Suprapubic skin (tissue), 4 donors: ENCODE measurements around the gene CNTN2.

Source experiments
- CTCF ChIP-seq, 2 donors: fragments of 200-600 bp in 1 of 2; fragments of 450-650 bp in 1 of 2; sonication (generic) in 1 of 2; IDR thresholded peaks; one replicate each; pipeline ENCODE4 v1.5.1; 2016 to 2019; ENCODE audit warnings: antibody characterized with exemption in 2 of 2, mild to moderate bottlenecking in 1 of 2, moderate library complexity in 1 of 2
- POLR2A ChIP-seq, 2 donors: fragments of 450-650 bp; IDR thresholded peaks; one replicate each; pipeline ENCODE4 v1.6.1; 2017; ENCODE audit warnings: antibody characterized with exemption in 2 of 2, mild to moderate bottlenecking in 2 of 2, moderate library complexity in 2 of 2
- POLR2AphosphoS5 ChIP-seq, 3 donors: sonication (generic); formaldehyde crosslinking; IDR thresholded peaks; one replicate each; pipeline ENCODE4 v1.6.1; 2017; ENCODE audit warnings: antibody characterized with exemption in 3 of 3

DNA sequence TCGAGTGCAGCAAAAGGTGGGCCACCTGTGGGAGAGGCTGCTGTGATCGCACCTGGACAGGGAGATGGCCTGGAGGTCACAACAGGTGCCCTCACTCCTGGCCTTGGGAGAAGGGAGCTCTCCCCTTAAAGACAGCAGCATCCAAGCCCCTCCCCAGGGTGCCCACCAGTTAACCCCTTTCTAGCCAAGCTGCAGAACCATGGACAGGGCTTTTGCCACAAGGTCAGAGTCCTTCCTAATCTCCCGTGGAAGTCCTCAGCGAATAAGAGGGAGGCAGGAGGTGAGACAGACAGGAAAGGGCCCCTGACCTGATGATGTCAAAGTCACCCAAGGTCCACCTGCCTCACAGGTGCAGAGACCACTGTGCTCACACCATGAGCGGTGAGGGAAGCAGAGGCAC, 1.7 kb downstream of the CNTN2 start:
- no peak for TF ChIP-seq CTCF (IDR thresholded peaks at IDR 0.05)
- no peak for TF ChIP-seq POLR2A (IDR thresholded peaks at IDR 0.05)
- TF ChIP-seq POLR2AphosphoS5 (IDR thresholded peaks at IDR 0.05) = no peak
